Natural killer cell (primary cell): ENCODE results near the gene MYLK3. TPM values are rescaled to one million over a fixed set of nuclear protein-coding genes. Genes with fewer than 3 reads are reported as not detected.

Experiments used
- ATAC-seq, 3 donors: fragments of 150-1000 bp in 2 of 3; fragments of 200-7000 bp in 1 of 3; cut with Tn5 transposase; 1 replicate in 1 of 3; 2 replicates in 2 of 3; pipeline ENCODE4 v1.10.0; 2021; ENCODE audit warnings: mild to moderate bottlenecking in 2 of 3, moderate library complexity in 2 of 3
- DNase-seq, 2 donors: peaks; one replicate each; pipeline versions ENCODE4 v3.0.0 to v3.0.0-alpha.2; 2013 to 2021; ENCODE audit warnings: mixed read lengths in 1 of 2
- H3K27ac ChIP-seq: one replicate; pipeline ENCODE4 v1.5.1; 2013; ENCODE audit warnings: mild to moderate bottlenecking, low read length
- H3K27me3 ChIP-seq: one replicate; pipeline ENCODE4 v1.6.1; 2013; ENCODE audit warnings: low read length; ENCODE audit not compliant: control insufficient read depth, insufficient read depth
- H3K36me3 ChIP-seq: one replicate; pipeline ENCODE4 v1.6.1; 2013; ENCODE audit warnings: low read length; ENCODE audit not compliant: control insufficient read depth, insufficient read depth
- H3K4me1 ChIP-seq: one replicate; pipeline ENCODE4 v1.6.1; 2013; ENCODE audit warnings: low read length; ENCODE audit not compliant: control insufficient read depth, insufficient read depth
- H3K4me3 ChIP-seq: one replicate; pipeline ENCODE4 v1.5.1; 2013; ENCODE audit warnings: low read length
- H3K9me3 ChIP-seq: one replicate; pipeline ENCODE4 v1.6.1; 2013; ENCODE audit warnings: low read length; ENCODE audit not compliant: control insufficient read depth, insufficient read depth
- H3K27ac Mint-ChIP-seq, 2 donors: one replicate each; pipeline ENCODE4 v1.8.0; 2022; ENCODE audit warnings: mild to moderate bottlenecking in 2 of 2, mixed read lengths in 2 of 2, moderate library complexity in 1 of 2
- H3K27me3 Mint-ChIP-seq, 2 donors: one replicate each; pipeline ENCODE4 v1.8.0; 2022; ENCODE audit warnings: low read depth in 2 of 2, mixed read lengths in 2 of 2
- H3K36me3 Mint-ChIP-seq: one replicate; pipeline ENCODE4 v1.8.0; 2022; ENCODE audit warnings: mixed read lengths
- H3K4me1 Mint-ChIP-seq, 2 donors: one replicate each; pipeline ENCODE4 v1.8.0; 2022; ENCODE audit warnings: mixed read lengths in 2 of 2
- H3K4me3 Mint-ChIP-seq: one replicate; pipeline ENCODE4 v1.8.0; 2022; ENCODE audit warnings: mild to moderate bottlenecking, moderate library complexity, mixed read lengths
- H3K9me3 Mint-ChIP-seq, 2 donors: one replicate each; pipeline ENCODE4 v1.8.0; 2022; ENCODE audit warnings: mixed read lengths in 2 of 2
- WGBS: methylation state at CpG from one replicate; pipeline ENCODE4 v1.1.7; 2013; ENCODE audit warnings: missing lambda C conversion rate; ENCODE audit not compliant: insufficient coverage; 5-methylcytosine and 5-hydroxymethylcytosine counted together
- intact Hi-C: fragments of 100-400 bp; cut with micrococcal nuclease; formaldehyde crosslinking; loops from one replicate; pipeline ENCODE4 v1.14.2; 2022
- total RNA-seq, 4 donors: library from RNA; stranded (reverse); fragments of 120-200 nt in 1 of 4; gene quantifications; one replicate each; pipeline versions ENCODE4 v1.2.3 to v1.2.4, GENCODE V29; 2013 to 2022
- TF ChIP-seq, protein P1 (sequence below): fragments of 200-600 bp; IDR thresholded peaks from one replicate; pipeline ENCODE4 v1.8.0; 2022; ENCODE audit warnings: antibody characterized with exemption

MYLK3 gene
- total RNA-seq, 3 donors from 2014 or later (not counting 1 experiment from before 2014, with no cell fraction given): 0.42 to 0.73 TPM; not detected in 1

DNA sequence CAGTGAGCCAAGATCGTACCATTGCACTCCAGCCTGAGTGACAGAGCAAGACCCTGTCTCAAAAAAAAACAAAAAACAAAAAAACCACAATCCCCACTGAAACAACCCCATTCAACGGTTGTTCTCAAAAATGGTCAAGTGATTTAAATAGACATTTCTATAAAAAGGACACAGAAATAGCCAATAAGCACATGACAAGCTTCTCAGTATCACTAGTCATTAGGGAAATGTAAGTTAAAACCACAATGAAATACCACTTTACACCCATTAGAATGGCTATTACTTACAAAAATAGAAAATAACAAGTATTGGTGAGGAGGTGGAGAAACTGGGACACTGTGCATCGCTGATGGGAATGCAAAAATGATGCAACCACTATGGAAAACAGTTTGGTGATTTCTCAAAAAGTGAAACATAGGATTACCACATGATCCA lies 26.6 kb upstream of the MYLK3 start:
- Mint-ChIP-seq H3K27me3 (peaks cover 0 to 3% of the 10 kb centered on the region in 2 donors), H3K4me1 (no peaks in the 10 kb centered on the region), H3K36me3 (no peaks in the 10 kb centered on the region), H3K4me3 (no peak overlapping the region), H3K9me3 (no peaks in the 10 kb centered on the region), H3K27ac (no peak overlapping the region)
- TF ChIP-seq, protein P1, sequence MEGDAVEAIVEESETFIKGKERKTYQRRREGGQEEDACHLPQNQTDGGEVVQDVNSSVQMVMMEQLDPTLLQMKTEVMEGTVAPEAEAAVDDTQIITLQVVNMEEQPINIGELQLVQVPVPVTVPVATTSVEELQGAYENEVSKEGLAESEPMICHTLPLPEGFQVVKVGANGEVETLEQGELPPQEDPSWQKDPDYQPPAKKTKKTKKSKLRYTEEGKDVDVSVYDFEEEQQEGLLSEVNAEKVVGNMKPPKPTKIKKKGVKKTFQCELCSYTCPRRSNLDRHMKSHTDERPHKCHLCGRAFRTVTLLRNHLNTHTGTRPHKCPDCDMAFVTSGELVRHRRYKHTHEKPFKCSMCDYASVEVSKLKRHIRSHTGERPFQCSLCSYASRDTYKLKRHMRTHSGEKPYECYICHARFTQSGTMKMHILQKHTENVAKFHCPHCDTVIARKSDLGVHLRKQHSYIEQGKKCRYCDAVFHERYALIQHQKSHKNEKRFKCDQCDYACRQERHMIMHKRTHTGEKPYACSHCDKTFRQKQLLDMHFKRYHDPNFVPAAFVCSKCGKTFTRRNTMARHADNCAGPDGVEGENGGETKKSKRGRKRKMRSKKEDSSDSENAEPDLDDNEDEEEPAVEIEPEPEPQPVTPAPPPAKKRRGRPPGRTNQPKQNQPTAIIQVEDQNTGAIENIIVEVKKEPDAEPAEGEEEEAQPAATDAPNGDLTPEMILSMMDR: no peak
- Histone ChIP-seq H3K4me1 (no peaks in the 10 kb centered on the region), H3K27ac (no peak overlapping the region), H3K36me3 (no peaks in the 10 kb centered on the region), H3K4me3 (no peak overlapping the region), H3K27me3 (no peaks in the 10 kb centered on the region), H3K9me3 (no peaks in the 10 kb centered on the region)
- ATAC-seq (no peak), DNase-seq (no peak)
- 39% methylated on average over 2 of the region's 3 CpGs for WGBS
- intact Hi-C loops: no loop called here

DNA sequence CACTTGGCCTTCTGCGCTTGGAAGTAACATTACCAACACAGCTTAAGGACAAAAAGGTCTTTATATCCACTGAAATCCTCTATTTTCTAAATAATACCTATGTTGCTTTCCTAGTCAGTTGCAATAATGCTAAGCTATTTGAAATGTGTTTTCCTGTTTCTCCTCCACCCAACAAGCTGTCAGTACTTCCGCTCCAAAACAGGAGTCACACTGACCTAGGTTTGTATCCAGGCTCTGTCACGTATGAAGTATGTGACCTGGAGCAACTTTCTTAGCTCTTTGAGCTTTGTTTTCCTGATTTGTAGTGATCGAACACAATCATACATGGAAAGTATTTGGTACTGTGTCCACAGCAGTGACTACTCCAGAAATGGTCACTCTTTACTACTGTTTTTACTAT lies 24.3 kb upstream of the MYLK3 start:
- DNase-seq: no peak
- no peak overlapping the region for H3K27ac Mint-ChIP-seq
- no peaks in the 10 kb centered on the region for H3K36me3 Mint-ChIP-seq
- H3K27ac ChIP-seq: no peak overlapping the region
- intact Hi-C loops: no loop called here
- H3K36me3 ChIP-seq: no peaks in the 10 kb centered on the region
- peaks cover 0 to 3% of the 10 kb centered on the region in 2 donors for H3K27me3 Mint-ChIP-seq
- H3K4me3 Mint-ChIP-seq: no peak overlapping the region
- H3K9me3 ChIP-seq: no peaks in the 10 kb centered on the region
- no peaks in the 10 kb centered on the region for H3K9me3 Mint-ChIP-seq
- no peaks in the 10 kb centered on the region for H3K4me1 ChIP-seq
- 88% methylated on average over 4 of the region's 4 CpGs for WGBS
- TF ChIP-seq, protein P1: no peak
- H3K27me3 ChIP-seq: no peaks in the 10 kb centered on the region
- no peaks in the 10 kb centered on the region for H3K4me1 Mint-ChIP-seq
- no peak for ATAC-seq
- H3K4me3 ChIP-seq: no peak overlapping the region

DNA sequence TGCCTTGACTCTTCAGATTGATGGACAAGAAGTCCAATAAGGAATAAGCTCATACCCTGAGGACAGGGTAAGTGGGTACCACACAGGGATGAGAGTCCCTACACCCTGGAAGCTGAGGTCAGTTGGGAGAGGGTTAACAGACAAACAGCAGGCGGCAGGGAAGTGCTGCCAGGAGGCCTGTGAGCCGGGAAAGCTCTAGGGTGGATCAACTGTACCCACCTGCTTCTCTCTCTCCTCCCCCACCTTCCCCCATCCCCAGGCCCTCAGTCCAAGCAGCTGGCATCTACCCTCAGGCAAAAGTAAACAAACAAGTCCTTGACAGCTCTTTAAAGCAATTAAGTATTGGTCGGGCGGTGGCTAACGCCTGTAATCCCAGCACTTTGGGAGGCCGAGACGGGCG lies 20.7 kb upstream of the MYLK3 start:
- no peaks in the 10 kb centered on the region for H3K36me3 Mint-ChIP-seq
- Histone ChIP-seq H3K4me1 (no peaks in the 10 kb centered on the region), H3K36me3 (no peaks in the 10 kb centered on the region), H3K9me3 (no peaks in the 10 kb centered on the region), H3K27me3 (no peaks in the 10 kb centered on the region), H3K4me3 (no peak overlapping the region), H3K27ac (no peak overlapping the region)
- no peaks in the 10 kb centered on the region for H3K4me1 Mint-ChIP-seq
- intact Hi-C loops: no loop called here
- peaks cover 0 to 3% of the 10 kb centered on the region in 2 donors for H3K27me3 Mint-ChIP-seq
- no peak overlapping the region for H3K27ac Mint-ChIP-seq
- DNase-seq (no peak), ATAC-seq (no peak)
- no peak overlapping the region for H3K4me3 Mint-ChIP-seq
- 96% methylated on average over 8 of the region's 8 CpGs for WGBS
- H3K9me3 Mint-ChIP-seq: no peaks in the 10 kb centered on the region
- TF ChIP-seq, protein P1: no peak

DNA sequence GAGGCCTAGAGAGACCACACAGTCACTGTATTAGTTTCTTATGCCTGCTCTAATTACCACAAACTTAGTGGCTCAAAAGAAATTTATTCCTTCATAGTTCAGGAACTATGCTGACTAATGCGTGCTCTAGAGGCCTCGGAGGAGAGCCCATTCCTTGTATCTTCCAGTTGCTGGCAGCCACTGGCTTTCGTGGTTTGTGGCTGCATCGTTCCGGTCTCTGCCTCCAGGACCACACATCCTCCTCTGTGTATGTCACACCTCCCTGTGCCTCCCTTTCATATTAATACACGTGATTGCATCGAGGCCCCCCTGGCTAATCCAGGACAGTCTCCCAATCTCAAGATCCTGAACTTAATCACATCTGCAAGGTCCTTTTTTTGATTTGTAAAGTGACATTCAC lies 16.9 kb upstream of the MYLK3 start:
- ATAC-seq (no peak), DNase-seq (no peak)
- H3K4me3 ChIP-seq: no peak overlapping the region
- intact Hi-C loops: no loop called here
- H3K36me3 ChIP-seq: no peaks in the 10 kb centered on the region
- Mint-ChIP-seq H3K27ac (no peak overlapping the region), H3K4me1 (no peaks in the 10 kb centered on the region), H3K27me3 (peaks cover 0 to 3% of the 10 kb centered on the region in 2 donors), H3K9me3 (no peaks in the 10 kb centered on the region), H3K4me3 (no peak overlapping the region), H3K36me3 (no peaks in the 10 kb centered on the region)
- 23% methylated on average over 7 of the region's 7 CpGs for WGBS
- no peaks in the 10 kb centered on the region for H3K4me1 ChIP-seq
- no peaks in the 10 kb centered on the region for H3K9me3 ChIP-seq
- H3K27ac ChIP-seq: no peak overlapping the region
- TF ChIP-seq, protein P1: no peak
- H3K27me3 ChIP-seq: no peaks in the 10 kb centered on the region
